Jurkat, Clone E6-1 (cell line): Measurements from ENCODE around the gene NAV2.
A peak's percentile ranks its signal among the peaks of the same experiment; 100 is the strongest.

Experiments
- DNase-seq: peaks from one replicate; pipeline ENCODE4 v3.0.0-alpha.2; 2011; ENCODE audit warnings: low read depth, low spot score
- H3K4me3 ChIP-seq: 2 replicates; pipeline ENCODE4 v1.5.1; 2011; ENCODE audit warnings: mild to moderate bottlenecking, low read length, control low read depth, moderate library complexity

NAV2 gene

DNA sequence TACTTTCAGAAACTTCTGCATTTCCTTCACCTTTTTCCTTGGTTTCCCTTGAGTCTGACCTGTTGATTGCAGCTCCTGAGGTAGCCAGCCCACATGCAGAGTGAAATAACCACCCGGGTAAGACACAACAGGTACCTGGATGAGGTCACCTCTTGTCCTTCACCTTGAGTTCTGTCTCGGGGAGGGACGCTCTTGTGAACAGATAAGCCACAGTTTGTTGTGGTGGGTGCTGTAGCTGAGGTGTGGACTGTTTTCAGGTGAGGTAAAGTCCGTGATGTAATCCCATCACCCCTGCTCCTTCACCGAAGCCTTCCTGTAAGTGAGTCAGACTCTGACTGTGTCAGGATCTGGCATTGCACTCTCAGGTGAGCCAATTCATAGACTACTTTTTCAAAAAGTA is 183.1 kb downstream of the NAV2 start:
- H3K4me3 ChIP-seq, result no peak overlapping the region
- DNase-seq, result no peak

- H3K4me3 ChIP-seq, result no peak overlapping the region
- DNase-seq, result peak; percentile 47
Observed at GRCh38 chr11:19903620-19904069, 191.0 kb downstream of the NAV2 start.

DNA sequence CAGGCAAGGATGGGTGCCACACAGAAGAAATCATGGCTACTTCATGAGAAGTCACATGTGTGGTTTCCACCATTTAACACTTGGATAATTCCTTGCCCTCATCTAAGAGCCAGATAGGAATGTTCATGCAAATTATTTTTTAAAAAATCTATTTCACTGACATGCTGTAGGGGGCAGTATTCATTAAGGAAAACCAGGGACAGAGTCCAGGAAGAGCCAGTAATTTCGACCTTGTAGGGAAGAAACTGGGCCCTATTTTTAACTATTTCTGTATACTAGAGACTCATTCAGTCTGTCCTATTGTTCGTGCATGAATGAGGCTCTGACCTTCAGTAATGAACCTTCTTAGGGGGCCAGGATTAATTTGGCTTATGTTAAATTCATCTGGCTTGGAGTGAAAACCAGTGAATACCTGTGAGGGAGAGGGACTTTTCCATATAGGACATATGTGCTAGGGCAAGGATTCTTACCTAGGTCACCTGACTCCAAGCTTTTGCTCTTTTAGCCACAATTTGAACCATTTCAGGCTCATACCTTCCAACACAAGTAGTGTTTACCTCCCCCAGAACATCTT is 192.7 kb downstream of the NAV2 start:
- no peak for DNase-seq
- H3K4me3 ChIP-seq, result no peak overlapping the region

DNA sequence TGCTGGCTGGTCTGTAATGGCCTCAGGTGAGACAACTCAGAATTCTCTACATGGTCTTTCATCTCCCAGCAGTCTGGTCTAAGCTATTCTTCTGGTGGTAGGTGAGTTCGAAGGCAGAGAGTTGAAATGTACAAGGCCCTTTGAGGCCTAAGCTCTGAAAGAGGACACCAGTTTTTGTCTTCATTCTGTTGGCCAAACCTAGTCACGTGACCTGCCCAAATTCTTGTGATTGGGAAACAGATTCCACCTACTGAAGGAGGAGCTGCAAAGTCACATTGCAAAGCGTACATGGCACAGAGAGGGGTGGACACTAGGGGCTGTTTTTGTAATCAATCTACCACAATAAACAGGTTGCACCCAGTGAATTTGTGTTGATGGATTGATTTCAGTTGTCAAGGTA is 193.5 kb downstream of the NAV2 start:
- DNase-seq, result no peak
- H3K4me3 ChIP-seq, result no peak overlapping the region

DNA sequence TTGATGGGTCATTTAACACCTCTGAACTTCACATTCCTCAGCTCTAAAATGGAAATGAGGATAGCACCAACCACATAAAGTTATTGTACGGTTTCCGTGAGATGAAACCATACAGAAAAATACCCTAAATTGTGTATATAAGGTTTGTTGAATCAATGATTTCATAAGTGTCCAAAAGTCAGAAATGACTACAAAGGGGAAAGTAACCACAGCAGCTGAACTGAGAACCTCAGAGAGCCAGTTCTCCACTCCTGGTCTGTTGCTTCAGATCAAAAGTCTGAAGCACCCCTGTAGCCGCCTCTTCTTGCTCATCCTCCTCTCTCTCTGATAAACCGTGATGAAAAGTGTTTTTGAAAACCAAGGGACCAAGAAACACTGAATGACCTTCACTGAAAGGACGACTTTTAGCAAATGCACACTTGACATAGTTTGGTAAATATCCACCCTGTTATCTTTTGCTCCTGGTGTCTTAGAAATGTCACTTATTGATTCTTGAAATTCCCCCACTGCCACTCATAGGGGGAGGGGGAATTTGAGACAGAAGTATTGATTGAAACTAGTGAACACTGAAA is 194.5 kb downstream of the NAV2 start:
- H3K4me3 ChIP-seq, result no peak overlapping the region
- no peak for DNase-seq

DNA sequence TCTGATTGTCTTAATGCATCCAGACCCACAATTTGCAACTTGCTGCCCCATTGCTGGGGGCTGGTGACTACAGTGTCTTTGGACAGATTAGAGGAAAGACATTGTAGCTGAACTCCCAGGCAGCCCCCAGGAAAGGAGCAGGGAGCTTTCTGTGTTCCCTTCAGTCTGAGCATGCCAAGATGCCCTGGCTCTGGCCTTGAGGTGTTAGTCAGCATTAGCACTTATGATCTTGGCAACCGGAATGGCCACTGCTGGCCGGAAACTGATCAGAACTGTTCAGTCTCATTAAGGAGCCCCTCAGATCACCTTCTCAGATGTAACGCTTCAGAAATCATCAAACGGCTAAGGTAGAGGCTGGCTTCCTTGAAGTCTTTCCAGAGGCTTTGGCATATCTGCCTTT is 195.2 kb downstream of the NAV2 start:
- no peak for DNase-seq
- H3K4me3 ChIP-seq, result no peak overlapping the region

- DNase-seq, result no peak
- H3K4me3 ChIP-seq, result no peak overlapping the region
Observed at GRCh38 chr11:19910931-19911330, 198.3 kb downstream of the NAV2 start.

GRCh38 chr11:19912115-19912957 is 199.7 kb downstream of the NAV2 start:
- H3K4me3 ChIP-seq, result no peak overlapping the region
- DNase-seq, result no peak

DNA sequence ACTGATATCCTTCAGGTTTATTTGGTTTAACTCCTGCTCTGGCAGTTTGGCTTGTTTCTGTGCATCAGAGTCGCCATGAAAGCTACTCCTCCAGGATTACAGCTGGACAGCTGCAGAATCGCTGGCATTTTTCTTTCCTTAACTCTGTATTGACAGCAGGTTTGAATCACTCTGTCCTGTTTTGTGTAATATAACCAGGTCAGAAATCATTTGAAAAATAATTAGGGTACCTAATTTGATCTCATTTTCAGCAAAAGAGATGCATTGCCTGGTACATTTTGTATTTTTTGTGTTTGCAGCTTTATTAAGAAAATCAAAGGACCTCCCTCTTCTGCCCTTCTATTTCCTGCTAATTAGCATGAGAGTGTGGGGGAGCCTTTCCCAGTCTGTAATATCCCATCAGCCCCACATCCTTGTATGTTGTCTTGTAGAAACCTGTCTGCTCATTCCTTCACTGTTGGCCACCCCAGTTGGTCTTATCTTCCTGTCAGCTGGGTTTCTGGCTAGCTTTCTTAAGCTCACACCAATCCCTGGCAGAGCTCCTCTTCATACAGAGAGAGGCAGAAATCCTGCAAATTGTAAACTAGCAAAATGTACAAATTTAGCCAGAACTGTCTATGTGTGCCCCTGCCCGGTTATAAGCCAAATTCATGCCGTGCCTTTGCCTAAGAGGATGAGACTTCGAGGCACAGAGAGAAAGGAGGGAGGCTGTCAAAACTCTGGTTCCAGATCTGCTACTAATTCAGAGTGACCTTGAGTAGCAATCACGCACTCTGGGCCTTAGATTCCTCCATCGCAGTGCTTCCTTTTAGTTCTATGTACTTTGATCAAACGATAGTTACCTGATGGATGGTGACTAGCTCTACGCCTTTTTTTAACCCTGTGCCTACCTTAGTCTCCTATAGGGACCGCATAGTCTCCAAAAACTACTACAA is 200.6 kb downstream of the NAV2 start:
- no peak for DNase-seq
- H3K4me3 ChIP-seq, result no peak overlapping the region

- no peak overlapping the region for H3K4me3 ChIP-seq
- DNase-seq, result no peak
Observed at GRCh38 chr11:19913893-19914249, 201.2 kb downstream of the NAV2 start.

GRCh38 chr11:19915808-19916207 is 203.2 kb downstream of the NAV2 start:
- DNase-seq, result no peak
- H3K4me3 ChIP-seq, result no peak overlapping the region

DNA sequence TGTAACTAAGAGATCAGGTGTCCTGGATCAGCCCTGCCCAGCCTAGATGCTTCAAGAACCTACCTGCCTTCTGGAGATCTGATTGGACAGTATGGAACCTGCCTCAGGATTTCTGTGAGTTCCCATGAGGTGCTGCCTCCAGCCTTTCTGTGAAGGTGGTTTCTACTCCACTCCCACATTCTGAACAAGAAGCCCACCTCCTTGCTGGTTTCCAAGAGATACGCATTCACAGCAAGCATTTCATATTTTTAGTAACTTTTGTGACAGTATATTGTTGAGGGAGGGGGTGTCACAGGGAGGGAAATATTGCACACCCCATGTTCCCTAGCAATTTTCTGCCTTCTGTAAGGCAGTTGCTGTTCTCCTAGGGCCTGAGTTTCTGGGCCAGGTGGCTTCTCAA is 204.4 kb downstream of the NAV2 start:
- H3K4me3 ChIP-seq, result no peak overlapping the region
- no peak for DNase-seq

DNA sequence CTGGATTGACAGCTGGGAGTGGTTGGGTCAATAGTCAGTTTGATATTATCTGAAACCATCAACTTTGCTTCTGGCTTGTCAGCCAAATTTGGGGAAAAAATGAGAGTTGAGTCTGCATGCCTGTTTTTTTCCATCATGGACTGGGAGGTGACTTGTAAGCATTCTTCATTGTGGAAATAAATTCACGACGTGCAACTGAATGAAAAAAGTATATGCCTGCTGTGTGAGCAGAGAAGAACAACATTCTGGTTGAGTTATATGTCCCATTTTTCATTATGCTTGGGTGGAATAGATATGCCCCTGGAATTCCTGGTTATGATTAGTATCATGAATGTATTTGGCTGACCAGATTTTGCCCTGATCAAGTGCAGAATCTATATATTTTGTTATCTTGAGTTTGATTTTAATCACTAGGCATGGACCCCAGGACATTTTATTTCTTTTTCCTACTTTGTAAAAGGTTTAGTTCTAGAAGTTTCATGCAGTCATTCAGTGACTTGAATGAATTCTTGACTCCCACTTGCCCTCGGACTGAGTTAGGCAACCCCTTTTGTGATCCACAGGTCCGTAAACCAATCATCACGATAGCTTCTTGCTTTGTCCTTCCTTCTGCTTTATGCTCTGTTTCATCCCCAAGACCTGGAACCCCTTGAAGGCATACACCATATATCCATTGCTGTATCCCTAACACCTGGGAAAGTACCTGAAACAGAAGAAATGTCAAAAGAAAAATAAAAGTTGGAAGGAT is 205.8 kb downstream of the NAV2 start:
- H3K4me3 ChIP-seq, result no peak overlapping the region
- no peak for DNase-seq

- DNase-seq, result no peak
- no peak overlapping the region for H3K4me3 ChIP-seq
Observed at GRCh38 chr11:19919050-19919561, 206.5 kb downstream of the NAV2 start.

DNA sequence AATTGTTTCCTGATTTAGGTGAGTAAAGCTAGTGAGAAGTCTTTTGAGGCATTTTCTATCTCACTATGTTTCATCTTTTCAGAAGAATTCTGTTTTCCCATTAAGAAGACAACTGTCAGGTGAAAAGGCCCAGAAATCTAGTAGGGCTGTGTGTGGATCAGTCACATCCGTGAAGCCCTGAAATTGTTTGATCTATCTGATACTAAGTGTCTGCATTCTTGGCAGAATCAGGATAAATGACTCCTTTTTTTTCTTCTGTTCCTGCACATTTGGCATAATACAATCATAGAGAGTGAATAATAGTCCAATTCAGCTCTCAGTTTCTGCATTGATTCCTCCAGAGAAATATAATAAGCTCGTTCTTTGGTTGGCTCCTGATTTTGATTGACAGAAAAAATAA is 208.3 kb downstream of the NAV2 start:
- no peak overlapping the region for H3K4me3 ChIP-seq
- DNase-seq, result no peak

- no peak overlapping the region for H3K4me3 ChIP-seq
- no peak for DNase-seq
Observed at GRCh38 chr11:19921976-19922688, 209.5 kb downstream of the NAV2 start.

DNA sequence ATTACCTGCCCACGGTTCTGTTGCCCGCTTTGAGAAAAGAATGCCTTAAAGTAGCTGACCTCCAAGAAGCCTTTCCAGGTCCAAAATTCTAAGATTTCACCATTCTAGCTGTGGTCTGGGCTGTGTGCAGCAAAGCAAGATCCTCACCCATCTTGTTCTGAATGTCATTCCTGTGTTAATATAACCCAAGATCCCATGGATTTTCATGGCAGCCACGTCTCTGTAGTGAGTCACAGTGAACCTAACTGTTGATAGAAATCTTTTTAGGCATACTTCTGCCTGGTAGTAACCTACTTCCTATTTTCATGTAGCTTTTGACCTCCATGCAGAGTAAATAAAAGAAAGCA is 210.0 kb downstream of the NAV2 start:
- H3K4me3 ChIP-seq, result no peak overlapping the region
- no peak for DNase-seq

DNA sequence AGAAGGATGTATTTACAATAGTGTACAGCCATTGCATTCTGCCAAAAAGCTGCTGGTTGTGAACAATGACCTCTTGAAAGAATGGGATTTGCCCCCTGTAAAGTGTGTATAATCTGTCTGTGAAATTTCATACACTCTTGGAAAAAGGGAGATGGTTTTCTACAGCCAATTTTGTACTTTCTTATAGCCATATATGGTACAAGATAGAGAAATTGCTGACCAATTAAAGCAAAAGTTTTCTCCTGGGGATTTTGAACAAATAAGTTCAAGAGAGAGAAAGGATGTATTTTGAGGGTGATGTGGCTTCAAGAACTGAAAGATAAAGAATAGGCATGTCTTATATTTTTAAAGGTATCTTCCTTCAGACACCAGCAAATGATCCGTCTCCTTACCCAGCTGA is 211.0 kb downstream of the NAV2 start:
- no peak for DNase-seq
- no peak overlapping the region for H3K4me3 ChIP-seq
